Prostate gland (tissue), 2 donors: ENCODE measurements around the gene NANOGP8. TPM values are rescaled to one million over a fixed set of nuclear protein-coding genes. Genes with fewer than 3 reads are reported as not detected.

Experiments
- DNase-seq: peaks from one replicate; pipeline ENCODE4 v3.0.0-alpha.2; 2019; ENCODE audit warnings: low spot score
- H3K27ac ChIP-seq, 2 donors: fragments of 200-600 bp; sonication (generic); 2 replicates each; pipeline ENCODE4 v1.5.1; 2017 to 2019
- H3K27me3 ChIP-seq: fragments of 200-600 bp; sonication (generic); replicated peaks from 2 replicates; pipeline ENCODE4 v1.5.1; 2019; ENCODE audit not compliant: insufficient read depth
- H3K36me3 ChIP-seq, 2 donors: fragments of 200-600 bp; sonication (generic); 1 replicate in 1 of 2; 2 replicates in 1 of 2; pipeline versions ENCODE4 v1.5.1 to v1.8.1; 2017 to 2019
- H3K4me1 ChIP-seq: fragments of 200-600 bp; sonication (generic); replicated peaks from 2 replicates; pipeline ENCODE4 v1.5.1; 2019
- H3K4me3 ChIP-seq, 2 donors: fragments of 200-600 bp; sonication (generic); 2 replicates each; pipeline ENCODE4 v1.5.1; 2017 to 2019
- H3K9me3 ChIP-seq: fragments of 200-600 bp; sonication (generic); 2 replicates; pipeline ENCODE4 v1.5.1; 2017
- POLR2A ChIP-seq: fragments of 450-650 bp; IDR thresholded peaks from one replicate; pipeline ENCODE4 v1.6.1; 2016; ENCODE audit warnings: antibody characterized with exemption, mild to moderate bottlenecking
- POLR2AphosphoS5 ChIP-seq: sonication (generic); formaldehyde crosslinking; IDR thresholded peaks from one replicate; pipeline ENCODE4 v1.6.1; 2017; ENCODE audit warnings: antibody characterized with exemption
- WGBS: methylation state at CpG from one replicate; pipeline ENCODE4 v1.1.5; 2018; 5-methylcytosine and 5-hydroxymethylcytosine counted together
- intact Hi-C: fragments of 100-400 bp; cut with DNase I; formaldehyde crosslinking; loops from one replicate; pipeline ENCODE4 v1.14.2; 2022
- total RNA-seq, 2 donors: library from RNA; depleted of rRNA; stranded (reverse); fragments of >200 nt; gene quantifications; one replicate each; pipeline ENCODE4 v1.1.0, GENCODE V29; 2016
- TF ChIP-seq, protein P1 (sequence below), 4 experiments: fragments of 200-600 bp in 2 of 4; fragments of 450-650 bp in 2 of 4; sonication (generic) in 2 of 4; IDR thresholded peaks; 1 replicate in 3 of 4; 2 replicates in 1 of 4; pipeline ENCODE4 v1.5.1; 2016 to 2019; ENCODE audit warnings: antibody characterized with exemption in 4 of 4, mild to moderate bottlenecking in 2 of 4, moderate library complexity in 2 of 4

NANOGP8 gene
- total RNA-seq, 2 donors from 2014 or later = 2.9 TPM; not detected in 1

GRCh38 chr15:35067496-35068347 lies 17.4 kb downstream of the NANOGP8 start:
- no peak for DNase-seq
- no peaks in the 10 kb centered on the region for H3K36me3 ChIP-seq
- no peak overlapping the region for H3K27ac ChIP-seq
- 47% methylated on average over 10 of the region's 10 CpGs for WGBS
- H3K4me3 ChIP-seq = no peak overlapping the region
- intact Hi-C loops = no loop called here
- no peaks in the 10 kb centered on the region for H3K27me3 ChIP-seq
- no peaks in the 10 kb centered on the region for H3K4me1 ChIP-seq
- no peak for TF ChIP-seq POLR2AphosphoS5
- TF ChIP-seq POLR2A = no peak
- no peaks in the 10 kb centered on the region for H3K9me3 ChIP-seq

GRCh38 chr15:35066094-35066493 lies 19.0 kb downstream of the NANOGP8 start:
- no peaks in the 10 kb centered on the region for H3K9me3 ChIP-seq
- TF ChIP-seq, protein P1, sequence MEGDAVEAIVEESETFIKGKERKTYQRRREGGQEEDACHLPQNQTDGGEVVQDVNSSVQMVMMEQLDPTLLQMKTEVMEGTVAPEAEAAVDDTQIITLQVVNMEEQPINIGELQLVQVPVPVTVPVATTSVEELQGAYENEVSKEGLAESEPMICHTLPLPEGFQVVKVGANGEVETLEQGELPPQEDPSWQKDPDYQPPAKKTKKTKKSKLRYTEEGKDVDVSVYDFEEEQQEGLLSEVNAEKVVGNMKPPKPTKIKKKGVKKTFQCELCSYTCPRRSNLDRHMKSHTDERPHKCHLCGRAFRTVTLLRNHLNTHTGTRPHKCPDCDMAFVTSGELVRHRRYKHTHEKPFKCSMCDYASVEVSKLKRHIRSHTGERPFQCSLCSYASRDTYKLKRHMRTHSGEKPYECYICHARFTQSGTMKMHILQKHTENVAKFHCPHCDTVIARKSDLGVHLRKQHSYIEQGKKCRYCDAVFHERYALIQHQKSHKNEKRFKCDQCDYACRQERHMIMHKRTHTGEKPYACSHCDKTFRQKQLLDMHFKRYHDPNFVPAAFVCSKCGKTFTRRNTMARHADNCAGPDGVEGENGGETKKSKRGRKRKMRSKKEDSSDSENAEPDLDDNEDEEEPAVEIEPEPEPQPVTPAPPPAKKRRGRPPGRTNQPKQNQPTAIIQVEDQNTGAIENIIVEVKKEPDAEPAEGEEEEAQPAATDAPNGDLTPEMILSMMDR (IDR thresholded peaks at IDR 0.05) = no peak
- TF ChIP-seq POLR2A (no peak), POLR2AphosphoS5 (no peak)
- 71% methylated on average over 4 of the region's 4 CpGs for WGBS
- no peaks in the 10 kb centered on the region for H3K4me1 ChIP-seq
- H3K27me3 ChIP-seq = no peaks in the 10 kb centered on the region
- no peak for DNase-seq
- H3K27ac ChIP-seq = no peak overlapping the region
- H3K4me3 ChIP-seq = no peak overlapping the region
- intact Hi-C loops = no loop called here
- no peaks in the 10 kb centered on the region for H3K36me3 ChIP-seq

DNA sequence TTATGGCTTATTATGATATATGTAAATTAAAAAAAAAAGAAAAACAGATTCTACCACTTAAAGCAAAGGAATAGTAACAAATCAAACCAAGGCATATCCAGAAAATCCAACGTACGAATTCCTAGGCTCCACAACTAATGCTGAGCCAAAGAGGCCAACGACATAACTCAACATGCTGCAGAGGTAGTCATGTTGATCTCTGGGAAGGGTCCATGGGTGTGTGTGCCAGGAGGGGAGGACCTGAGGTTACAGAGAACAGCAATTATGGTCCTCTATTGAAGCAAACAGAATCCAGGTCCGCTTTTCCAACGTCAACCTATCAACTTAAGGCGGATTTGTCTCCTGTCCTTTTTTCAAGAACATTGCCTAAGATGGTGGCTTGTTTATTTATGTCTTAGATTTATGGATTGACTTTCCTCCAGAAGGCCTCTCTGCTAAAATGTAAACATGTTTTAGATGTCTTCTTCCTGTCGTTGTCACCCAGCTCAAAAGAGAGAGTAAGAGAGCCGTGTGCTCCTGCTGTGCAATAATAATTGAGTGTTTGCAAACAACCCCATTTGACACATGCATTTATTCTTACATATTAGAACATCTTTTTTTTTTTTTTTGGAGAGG lies 20.4 kb downstream of the NANOGP8 start:
- WGBS = 73% methylated on average over 8 of the region's 8 CpGs
- Histone ChIP-seq H3K27ac (no peak overlapping the region), H3K36me3 (no peaks in the 10 kb centered on the region), H3K27me3 (no peaks in the 10 kb centered on the region), H3K9me3 (no peaks in the 10 kb centered on the region), H3K4me1 (no peaks in the 10 kb centered on the region), H3K4me3 (no peak overlapping the region)
- intact Hi-C loops = no loop called here
- TF ChIP-seq POLR2AphosphoS5 = no peak
- no peak for TF ChIP-seq POLR2A
- TF ChIP-seq, protein P1 (IDR thresholded peaks at IDR 0.05) = no peak
- DNase-seq = no peak

- no peaks in the 10 kb centered on the region for H3K9me3 ChIP-seq
- no peaks in the 10 kb centered on the region for H3K4me1 ChIP-seq
- H3K27ac ChIP-seq = no peak overlapping the region
- TF ChIP-seq, protein P1 (IDR thresholded peaks at IDR 0.05) = no peak
- no peak for TF ChIP-seq POLR2AphosphoS5
- DNase-seq = no peak
- WGBS = 97% methylated on average over 1 of the region's 1 CpG
- no peaks in the 10 kb centered on the region for H3K27me3 ChIP-seq
- no peak overlapping the region for H3K4me3 ChIP-seq
- intact Hi-C loops = no loop called here
- H3K36me3 ChIP-seq = no peaks in the 10 kb centered on the region
These were observed 22.4 kb downstream of the NANOGP8 start for GRCh38 chr15:35062738-35063099.

GRCh38 chr15:35061825-35062737 lies 23.0 kb downstream of the NANOGP8 start:
- intact Hi-C loops = no loop called here
- no peaks in the 10 kb centered on the region for H3K36me3 ChIP-seq
- no peaks in the 10 kb centered on the region for H3K9me3 ChIP-seq
- H3K4me1 ChIP-seq = no peaks in the 10 kb centered on the region
- no peaks in the 10 kb centered on the region for H3K27me3 ChIP-seq
- H3K27ac ChIP-seq = no peak overlapping the region
- no peak for DNase-seq
- WGBS = 36% methylated on average over 6 of the region's 6 CpGs
- no peak overlapping the region for H3K4me3 ChIP-seq
- no peak for TF ChIP-seq POLR2AphosphoS5
- TF ChIP-seq POLR2A = no peak
- TF ChIP-seq, protein P1 (IDR thresholded peaks at IDR 0.05) = no peak
